Measurements from ENCODE around the gene KIFAP3. TPM values are rescaled to one million over a fixed set of nuclear protein-coding genes. Genes with fewer than 3 reads are reported as not detected.
"Not testable (repeated sequence)": the region's sequence is repeated elsewhere in the genome, so short reads cannot be mapped to it uniquely, and the experiment has no call there.

Gene KIFAP3
- total RNA-seq, 2 donors from 2014 or later = 17.1 to 37.3 TPM

GRCh38 chr1:169921080-169921479, 153.4 kb downstream of the KIFAP3 start:
- Histone ChIP-seq H3K27ac (no peak overlapping the region), H3K27me3 (replicated peaks; ENCODE audit: insufficient read depth) (no peaks in the 10 kb centered on the region), H3K36me3 (no peaks in the 10 kb centered on the region), H3K9me3 (no peaks in the 10 kb centered on the region), H3K4me1 (replicated peaks) (no peaks in the 10 kb centered on the region), H3K4me3 (no peak overlapping the region)
- TF ChIP-seq POLR2A (IDR thresholded peaks at IDR 0.05) = no peak
- 97% methylated on average over 4 of the region's 4 CpGs for WGBS
- intact Hi-C loops (cut with DNase I) = no loop called here
- DNase-seq (ENCODE audit: low spot score) = no peak

GRCh38 chr1:169918927-169919326, 155.6 kb downstream of the KIFAP3 start:
- Histone ChIP-seq H3K27ac (no peak overlapping the region), H3K4me1 (replicated peaks) (no peaks in the 10 kb centered on the region), H3K9me3 (no peaks in the 10 kb centered on the region), H3K27me3 (replicated peaks; ENCODE audit: insufficient read depth) (no peaks in the 10 kb centered on the region), H3K4me3 (no peak overlapping the region), H3K36me3 (no peaks in the 10 kb centered on the region)
- intact Hi-C loops (cut with DNase I) = no loop called here
- DNase-seq (ENCODE audit: low spot score) = no peak
- no peak for TF ChIP-seq POLR2A (IDR thresholded peaks at IDR 0.05)
- no peak for TF ChIP-seq CTCF (IDR thresholded peaks at IDR 0.05)
- TF ChIP-seq POLR2AphosphoS5 (IDR thresholded peaks at IDR 0.05) = no peak
- 96% methylated on average over 1 of the region's 1 CpG for WGBS

- WGBS = 96% methylated on average over 9 of the region's 9 CpGs
Observed at GRCh38 chr1:169918220-169918619, 156.3 kb downstream of the KIFAP3 start.

GRCh38 chr1:169915150-169915549, 159.3 kb downstream of the KIFAP3 start:
- no peak for TF ChIP-seq POLR2AphosphoS5 (IDR thresholded peaks at IDR 0.05)
- TF ChIP-seq POLR2A (IDR thresholded peaks at IDR 0.05) = no peak
- TF ChIP-seq CTCF (IDR thresholded peaks at IDR 0.05) = no peak
- no peak overlapping the region for H3K4me3 ChIP-seq
- H3K4me1 ChIP-seq (replicated peaks) = no peaks in the 10 kb centered on the region
- no peaks in the 10 kb centered on the region for H3K27me3 ChIP-seq (replicated peaks; ENCODE audit: insufficient read depth)
- no peaks in the 10 kb centered on the region for H3K36me3 ChIP-seq
- 65% methylated on average over 15 of the region's 15 CpGs for WGBS
- DNase-seq (ENCODE audit: low spot score) = no peak
- intact Hi-C loops (cut with DNase I) = no loop called here
- no peak overlapping the region for H3K27ac ChIP-seq
- no peaks in the 10 kb centered on the region for H3K9me3 ChIP-seq

More at GRCh38 chr1:169918220-169918619, 156.3 kb downstream of the KIFAP3 start:
- DNase-seq (ENCODE audit: low spot score); intact Hi-C loops (cut with DNase I); H3K36me3 ChIP-seq; H3K4me3 ChIP-seq; H3K4me1 ChIP-seq (replicated peaks); H3K27me3 ChIP-seq (replicated peaks; ENCODE audit: insufficient read depth); H3K27ac ChIP-seq; H3K9me3 ChIP-seq: not testable (repeated sequence)

GRCh38 chr1:169914531-169914930, 160.0 kb downstream of the KIFAP3 start:
- 61% methylated on average over 3 of the region's 3 CpGs for WGBS
- intact Hi-C loops (cut with DNase I) = no loop called here
- no peaks in the 10 kb centered on the region for H3K36me3 ChIP-seq
- no peaks in the 10 kb centered on the region for H3K9me3 ChIP-seq
- H3K27me3 ChIP-seq (replicated peaks; ENCODE audit: insufficient read depth) = no peaks in the 10 kb centered on the region
- H3K27ac ChIP-seq = no peak overlapping the region
- no peak overlapping the region for H3K4me3 ChIP-seq
- DNase-seq (ENCODE audit: low spot score) = no peak
- TF ChIP-seq CTCF (IDR thresholded peaks at IDR 0.05) = no peak
- TF ChIP-seq POLR2A (IDR thresholded peaks at IDR 0.05) = no peak
- TF ChIP-seq POLR2AphosphoS5 (IDR thresholded peaks at IDR 0.05) = no peak
- H3K4me1 ChIP-seq (replicated peaks) = no peaks in the 10 kb centered on the region

- WGBS = 94% methylated on average over 16 of the region's 16 CpGs
- H3K27ac ChIP-seq = no peak overlapping the region
Observed at GRCh38 chr1:169909499-169909898, 165.0 kb downstream of the KIFAP3 start.

More at GRCh38 chr1:169909499-169909898, 165.0 kb downstream of the KIFAP3 start:
- Histone ChIP-seq H3K4me1 (replicated peaks) (no peaks in the 10 kb centered on the region), H3K36me3 (no peaks in the 10 kb centered on the region), H3K9me3 (no peaks in the 10 kb centered on the region), H3K4me3 (no peak overlapping the region), H3K27me3 (replicated peaks; ENCODE audit: insufficient read depth) (no peaks in the 10 kb centered on the region)
- DNase-seq (ENCODE audit: low spot score) = no peak
- TF ChIP-seq POLR2AphosphoS5 (IDR thresholded peaks at IDR 0.05) (no peak), CTCF (IDR thresholded peaks at IDR 0.05) (no peak), POLR2A (IDR thresholded peaks at IDR 0.05) (no peak)
- intact Hi-C loops (cut with DNase I) = no loop called here

All from prostate gland (tissue), 2 donors.